SU-DHL-6 (cell line): ENCODE results near the gene MAIP1.

Experiments
- H2AFZ ChIP-seq: fragments of 200-600 bp; sonication (generic); 2 replicates; pipeline ENCODE4 v1.6.1; 2014; ENCODE audit warnings: low read depth, mild to moderate bottlenecking, moderate library complexity, mixed read lengths, antibody characterized with exemption, low read length; ENCODE audit not compliant: severe bottlenecking
- H3F3A ChIP-seq: fragments of 200-600 bp; shearing (Covaris generic); 2 replicates; pipeline ENCODE4 v1.6.0; 2016; ENCODE audit warnings: antibody characterized with exemption, mild to moderate bottlenecking; ENCODE audit not compliant: insufficient read depth
- H3K27ac ChIP-seq: fragments of 200-600 bp; sonication (generic); 2 replicates; pipeline ENCODE4 v1.5.1; 2016; ENCODE audit warnings: low read depth, mild to moderate bottlenecking, low read length, moderate library complexity, mixed read lengths
- H3K27me3 ChIP-seq: fragments of 200-600 bp; sonication (generic), shearing (Covaris generic); 2 replicates; pipeline ENCODE4 v1.6.0; 2014; ENCODE audit warnings: mild to moderate bottlenecking, low read length
- H3K36me3 ChIP-seq: fragments of 200-600 bp; sonication (generic); 2 replicates; pipeline ENCODE4 v1.6.1; 2014; ENCODE audit warnings: mild to moderate bottlenecking, low read length, mixed read lengths
- H3K4me2 ChIP-seq: fragments of 300-600, 200-600 bp; shearing (Covaris generic), sonication (generic); 2 replicates; pipeline ENCODE4 v1.6.0; 2014; ENCODE audit warnings: low read length, low read depth, mild to moderate bottlenecking; ENCODE audit not compliant: poor library complexity, severe bottlenecking
- H3K4me3 ChIP-seq: fragments of 200-600 bp; sonication (generic); 2 replicates; pipeline ENCODE4 v1.5.1; 2014; ENCODE audit warnings: antibody characterized with exemption, low read length, mild to moderate bottlenecking, mixed read lengths; ENCODE audit not compliant: insufficient read depth, poor library complexity, severe bottlenecking
- H3K79me2 ChIP-seq: fragments of 200-600 bp; sonication (generic); 2 replicates; pipeline ENCODE4 v1.6.1; 2014; ENCODE audit warnings: mild to moderate bottlenecking, low read length, moderate library complexity; ENCODE audit not compliant: insufficient read depth
- H3K9ac ChIP-seq: fragments of 200-600 bp; sonication (generic); 2 replicates; pipeline ENCODE4 v1.7.0; 2014; ENCODE audit warnings: mild to moderate bottlenecking, low read length
- H3K9me2 ChIP-seq: fragments of 200-600 bp; sonication (generic); replicated peaks from 2 replicates; pipeline ENCODE4 v1.6.1; 2014; ENCODE audit warnings: low read length; ENCODE audit not compliant: insufficient read depth
- H3K9me3 ChIP-seq: fragments of 200-600 bp; sonication (generic); 2 replicates; pipeline ENCODE4 v1.6.1; 2014; ENCODE audit warnings: low read length, mixed read lengths; ENCODE audit not compliant: insufficient read depth
- H4K20me1 ChIP-seq: fragments of 200-600 bp; sonication (generic); 2 replicates; pipeline ENCODE4 v1.6.1; 2014; ENCODE audit warnings: low read depth, mild to moderate bottlenecking, antibody characterized with exemption, low read length, moderate library complexity, mixed read lengths
- CTCF ChIP-seq: fragments of 200-600 bp; sonication (generic); IDR thresholded peaks from one replicate; pipeline ENCODE4 v1.5.1; 2017; ENCODE audit warnings: antibody characterized with exemption, mild to moderate bottlenecking, low read length, moderate library complexity; ENCODE audit not compliant: insufficient read depth, poor library complexity, severe bottlenecking
- EZH2phosphoT487 ChIP-seq: fragments of 200-600 bp; sonication (generic), shearing (Covaris generic); conservative IDR thresholded peaks from 2 replicates; pipeline ENCODE4 v1.6.1; 2018; ENCODE audit warnings: mild to moderate bottlenecking, antibody characterized with exemption, low read length, moderate library complexity, mixed read lengths

The MAIP1 gene

GRCh38 chr2:199956062-199956380, 639 bp downstream of the MAIP1 start:
- Histone ChIP-seq H3K27ac (peak overlapping the region; percentile 71), H4K20me1 (no peaks in the 10 kb centered on the region), H3K79me2 (peaks cover 65% of the 10 kb centered on the region), H3K9ac (peak overlapping the region; percentile 86), H3K27me3 (no peaks in the 10 kb centered on the region), H3K9me2 (no peaks in the 10 kb centered on the region), H3K9me3 (no peaks in the 10 kb centered on the region), H3K4me2 (peak overlapping the region; percentile 86), H3K36me3 (peaks cover 17% of the 10 kb centered on the region), H3K4me3 (peak overlapping the region; percentile 92), H3F3A (no peaks in the 10 kb centered on the region), H2AFZ (peak overlapping the region; percentile 97)
- no peak for TF ChIP-seq CTCF
- no peak for TF ChIP-seq EZH2phosphoT487

GRCh38 chr2:199958014-199958413, 2.6 kb downstream of the MAIP1 start:
- Histone ChIP-seq H3K9me2 (no peaks in the 10 kb centered on the region), H3K4me2 (peak overlapping the region; percentile 86), H3K27ac (no peak overlapping the region), H3K9ac (no peak overlapping the region), H3K4me3 (no peak overlapping the region), H3K36me3 (peaks cover 27% of the 10 kb centered on the region), H4K20me1 (no peaks in the 10 kb centered on the region), H3F3A (no peaks in the 10 kb centered on the region), H2AFZ (no peak overlapping the region), H3K27me3 (no peaks in the 10 kb centered on the region), H3K79me2 (peaks cover 55% of the 10 kb centered on the region), H3K9me3 (no peaks in the 10 kb centered on the region)
- TF ChIP-seq EZH2phosphoT487 (no peak), CTCF (no peak)

- Histone ChIP-seq H3K27me3 (no peaks in the 10 kb centered on the region), H3F3A (no peaks in the 10 kb centered on the region), H2AFZ (no peak overlapping the region), H3K9me2 (no peaks in the 10 kb centered on the region), H3K79me2 (peaks cover 13% of the 10 kb centered on the region; the same call in 1 of the 2 replicates), H3K4me3 (no peak overlapping the region), H3K27ac (no peak overlapping the region), H4K20me1 (no peaks in the 10 kb centered on the region), H3K36me3 (peaks cover 44% of the 10 kb centered on the region), H3K4me2 (no peak overlapping the region), H3K9me3 (no peaks in the 10 kb centered on the region), H3K9ac (no peak overlapping the region)
- no peak for TF ChIP-seq EZH2phosphoT487
- no peak for TF ChIP-seq CTCF
Observed at GRCh38 chr2:199962203-199962602, 6.8 kb downstream of the MAIP1 start.
